Esophagus muscularis mucosa (tissue), 4 donors: ENCODE measurements around the gene OGFOD2.

ENCODE experiments used
- CTCF ChIP-seq, 3 experiments: fragments of 200-600 bp in 2 of 3; fragments of 450-650 bp in 1 of 3; sonication (generic) in 2 of 3; IDR thresholded peaks; one replicate each; pipeline ENCODE4 v1.5.1; 2017 to 2019; ENCODE audit warnings: antibody characterized with exemption in 3 of 3, mild to moderate bottlenecking in 2 of 3, moderate library complexity in 1 of 3
- EP300 ChIP-seq: sonication (generic); formaldehyde crosslinking; IDR thresholded peaks from one replicate; pipeline ENCODE4 v1.6.1; 2017; ENCODE audit warnings: antibody characterized with exemption
- POLR2A ChIP-seq: fragments of 450-650 bp; IDR thresholded peaks from one replicate; pipeline ENCODE4 v1.6.1; 2017; ENCODE audit warnings: antibody characterized with exemption, moderate library complexity, mild to moderate bottlenecking, low read depth
- POLR2AphosphoS5 ChIP-seq, 2 donors: sonication (generic); formaldehyde crosslinking; IDR thresholded peaks; one replicate each; pipeline ENCODE4 v1.6.1; 2017; ENCODE audit warnings: antibody characterized with exemption in 2 of 2

GRCh38 chr12:122961531-122962329 is 13.3 kb upstream of the OGFOD2 start:
- TF ChIP-seq CTCF (IDR thresholded peaks at IDR 0.05): no peak
- no peak for TF ChIP-seq POLR2A
- no peak for TF ChIP-seq EP300
- TF ChIP-seq POLR2AphosphoS5 (IDR thresholded peaks at IDR 0.05): no peak
